CD4-positive, alpha-beta T cell treated with Interleukin-4 for 4 hours (primary cell): ENCODE measurements around the gene IFT122.
"Not testable (repeated sequence)": the region's sequence is repeated elsewhere in the genome, so short reads cannot be mapped to it uniquely, and the experiment has no call there.

Source experiments
- DNase-seq: peaks from one replicate; pipeline ENCODE4 v3.0.0-alpha.2; 2020

The IFT122 gene

GRCh38 chr3:129481225-129481765, 41.3 kb downstream of the IFT122 start:
- DNase-seq, result not testable (repeated sequence)

GRCh38 chr3:129481766-129482332, 41.8 kb downstream of the IFT122 start:
- DNase-seq, result peak; percentile 51

- DNase-seq, result no peak
Observed at GRCh38 chr3:129482721-129483120, 42.7 kb downstream of the IFT122 start.

- DNase-seq, result no peak
Observed at GRCh38 chr3:129483870-129484269, 43.8 kb downstream of the IFT122 start.

GRCh38 chr3:129485146-129485545, 45.1 kb downstream of the IFT122 start:
- not testable (repeated sequence) for DNase-seq

GRCh38 chr3:129485721-129486663, 46.0 kb downstream of the IFT122 start:
- DNase-seq, result no peak

GRCh38 chr3:129486664-129487035, 46.6 kb downstream of the IFT122 start:
- no peak for DNase-seq

- no peak for DNase-seq
Observed at GRCh38 chr3:129487183-129487867, 47.3 kb downstream of the IFT122 start.

GRCh38 chr3:129487868-129488335, 47.9 kb downstream of the IFT122 start:
- not testable (repeated sequence) for DNase-seq

GRCh38 chr3:129489258-129489657, 49.2 kb downstream of the IFT122 start:
- DNase-seq, result not testable (repeated sequence)

- DNase-seq, result peak; percentile 62
Observed at GRCh38 chr3:129490273-129490675, 50.2 kb downstream of the IFT122 start.

- not testable (repeated sequence) for DNase-seq
Observed at GRCh38 chr3:129491077-129491476, 51.1 kb downstream of the IFT122 start.

- DNase-seq, result no peak
Observed at GRCh38 chr3:129491794-129492193, 51.8 kb downstream of the IFT122 start.

- no peak for DNase-seq
Observed at GRCh38 chr3:129492691-129493090, 52.7 kb downstream of the IFT122 start.

GRCh38 chr3:129493206-129493605, 53.2 kb downstream of the IFT122 start:
- DNase-seq, result no peak

- DNase-seq, result not testable (repeated sequence)
Observed at GRCh38 chr3:129494499-129494898, 54.5 kb downstream of the IFT122 start.

GRCh38 chr3:129495006-129495639, 55.1 kb downstream of the IFT122 start:
- not testable (repeated sequence) for DNase-seq

- DNase-seq, result not testable (repeated sequence)
Observed at GRCh38 chr3:129497876-129498275, 57.9 kb downstream of the IFT122 start.

- DNase-seq, result not testable (repeated sequence)
Observed at GRCh38 chr3:129498603-129499488, 58.8 kb downstream of the IFT122 start.

- not testable (repeated sequence) for DNase-seq
Observed at GRCh38 chr3:129499604-129500333, 59.7 kb downstream of the IFT122 start.

GRCh38 chr3:129500334-129500658, 60.3 kb downstream of the IFT122 start:
- no peak for DNase-seq
